ENCODE data around the gene KIF17.

The KIF17 gene

GRCh38 chr1:20709868-20710267 lies 7.9 kb downstream of the KIF17 start:
- DNase-seq, result no peak

- DNase-seq, result no peak
These were observed 8.9 kb downstream of the KIF17 start for GRCh38 chr1:20708891-20709290.

- DNase-seq, result no peak
These were observed 9.8 kb downstream of the KIF17 start for GRCh38 chr1:20708057-20708456.

GRCh38 chr1:20706841-20707240 lies 11.0 kb downstream of the KIF17 start:
- DNase-seq, result no peak

GRCh38 chr1:20705203-20705755 lies 12.5 kb downstream of the KIF17 start:
- DNase-seq, result no peak

- no peak for DNase-seq
These were observed 13.2 kb downstream of the KIF17 start for GRCh38 chr1:20704390-20705202.

GRCh38 chr1:20703124-20703756 lies 14.6 kb downstream of the KIF17 start:
- no peak for DNase-seq

GRCh38 chr1:20702416-20702815 lies 15.4 kb downstream of the KIF17 start:
- DNase-seq, result no peak

GRCh38 chr1:20701847-20702246 lies 16.0 kb downstream of the KIF17 start:
- no peak for DNase-seq

- no peak for DNase-seq
These were observed 16.4 kb downstream of the KIF17 start for GRCh38 chr1:20701446-20701845.

GRCh38 chr1:20700636-20701215 lies 17.1 kb downstream of the KIF17 start:
- DNase-seq, result no peak

GRCh38 chr1:20699558-20699957 lies 18.2 kb downstream of the KIF17 start:
- DNase-seq, result no peak

GRCh38 chr1:20698195-20698910 lies 19.5 kb downstream of the KIF17 start:
- DNase-seq, result no peak

GRCh38 chr1:20697563-20697962 lies 20.2 kb downstream of the KIF17 start:
- DNase-seq, result no peak

- DNase-seq, result peak; percentile 84
These were observed 21.1 kb downstream of the KIF17 start for GRCh38 chr1:20696397-20697333.

- no peak for DNase-seq
These were observed 22.3 kb downstream of the KIF17 start for GRCh38 chr1:20695515-20695914.

GRCh38 chr1:20693623-20694022 lies 24.2 kb downstream of the KIF17 start:
- no peak for DNase-seq

GRCh38 chr1:20691872-20692271 lies 25.9 kb downstream of the KIF17 start:
- DNase-seq, result no peak

- DNase-seq, result no peak
These were observed 28.2 kb downstream of the KIF17 start for GRCh38 chr1:20689645-20690056.

- no peak for DNase-seq
These were observed 30.7 kb downstream of the KIF17 start for GRCh38 chr1:20686883-20687725.

- DNase-seq, result no peak
These were observed 32.1 kb downstream of the KIF17 start for GRCh38 chr1:20685741-20686140.
